GM13976 (cell line): Measurements from ENCODE around the gene GRAMD1B.

Experiments used
- DNase-seq: peaks from one replicate; pipeline ENCODE4 v3.0.0; 2012; ENCODE audit warnings: low spot score
- CTCF ChIP-seq: IDR thresholded peaks from 2 replicates; pipeline ENCODE4 v1.5.1; 2012; ENCODE audit warnings: borderline replicate concordance, mild to moderate bottlenecking; ENCODE audit not compliant: insufficient read depth; ENCODE audit errors: extremely low read depth, missing control alignments, control extremely low read depth
- in situ Hi-C: fragments of 300-500 bp; cut with MboI; formaldehyde crosslinking; loops from one replicate; pipeline ENCODE4 v1.12.0; 2022; ENCODE audit warnings: low sequenced_read_pairs, mixed read lengths, inconsistent platforms; ENCODE audit not compliant: unreplicated experiment

GRAMD1B gene

DNA sequence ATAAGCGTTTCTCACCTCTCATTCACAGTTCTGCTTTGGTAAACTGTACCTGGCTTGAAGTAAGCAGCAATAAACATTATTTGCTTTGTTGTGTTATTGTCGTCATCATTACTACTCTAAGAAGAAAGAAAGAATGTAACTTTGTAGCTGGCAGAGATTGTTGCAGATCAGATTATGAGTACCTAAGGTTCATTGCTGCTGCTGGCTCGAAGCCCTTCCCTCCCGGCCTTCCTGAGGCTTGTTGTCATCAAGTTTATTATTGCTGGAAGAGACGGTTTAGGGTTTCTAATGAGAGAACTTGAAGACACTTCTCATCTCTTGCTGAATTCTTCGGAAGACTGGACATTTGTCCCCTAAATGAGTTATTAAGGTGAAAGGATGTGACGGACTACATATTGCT, 101.3 kb downstream of the GRAMD1B start:
- no peak for DNase-seq
- in situ Hi-C loops, result no loop called here
- no peak for TF ChIP-seq CTCF

DNA sequence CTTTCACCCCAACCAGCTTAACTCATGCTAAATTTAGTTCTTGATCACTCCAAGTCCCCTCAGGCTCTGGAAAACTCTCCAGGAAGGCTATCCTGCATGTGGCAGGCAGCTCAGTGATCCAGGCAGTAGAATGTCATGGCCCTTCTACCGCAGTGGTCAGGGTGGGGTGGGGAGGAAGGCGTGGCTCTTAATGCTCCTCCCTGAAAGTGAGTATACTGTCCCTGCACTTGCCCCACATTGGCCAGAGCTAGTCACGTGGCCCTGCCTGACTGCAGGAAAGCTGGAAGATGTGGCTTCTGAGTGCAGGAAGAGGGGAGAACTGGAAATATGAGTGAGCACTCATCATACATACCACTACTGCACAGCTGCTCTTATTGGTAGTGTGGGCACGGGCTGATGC, 102.1 kb downstream of the GRAMD1B start:
- no peak for TF ChIP-seq CTCF
- DNase-seq, result no peak
- in situ Hi-C loops, result no loop called here

DNA sequence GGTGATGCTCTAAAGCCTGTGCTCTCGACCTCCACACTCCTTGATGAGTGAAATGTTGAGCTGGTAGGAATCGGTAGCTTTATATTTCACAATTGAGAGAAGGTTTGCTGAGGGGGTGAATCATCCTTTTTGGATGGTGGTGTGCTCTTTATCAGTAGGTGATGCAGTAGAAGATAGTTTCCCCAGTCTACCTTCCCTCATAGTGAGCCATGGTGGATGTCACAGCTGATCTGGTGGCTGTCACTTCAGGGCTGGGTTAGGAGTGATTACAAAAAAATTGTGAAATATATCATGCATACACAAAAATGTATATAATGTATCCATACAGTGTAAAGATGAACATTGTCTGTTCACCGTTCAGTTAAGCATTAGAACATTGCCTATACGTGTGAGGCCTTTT, 105.3 kb downstream of the GRAMD1B start:
- no peak for TF ChIP-seq CTCF
- no peak for DNase-seq
- in situ Hi-C loops, result no loop called here

DNA sequence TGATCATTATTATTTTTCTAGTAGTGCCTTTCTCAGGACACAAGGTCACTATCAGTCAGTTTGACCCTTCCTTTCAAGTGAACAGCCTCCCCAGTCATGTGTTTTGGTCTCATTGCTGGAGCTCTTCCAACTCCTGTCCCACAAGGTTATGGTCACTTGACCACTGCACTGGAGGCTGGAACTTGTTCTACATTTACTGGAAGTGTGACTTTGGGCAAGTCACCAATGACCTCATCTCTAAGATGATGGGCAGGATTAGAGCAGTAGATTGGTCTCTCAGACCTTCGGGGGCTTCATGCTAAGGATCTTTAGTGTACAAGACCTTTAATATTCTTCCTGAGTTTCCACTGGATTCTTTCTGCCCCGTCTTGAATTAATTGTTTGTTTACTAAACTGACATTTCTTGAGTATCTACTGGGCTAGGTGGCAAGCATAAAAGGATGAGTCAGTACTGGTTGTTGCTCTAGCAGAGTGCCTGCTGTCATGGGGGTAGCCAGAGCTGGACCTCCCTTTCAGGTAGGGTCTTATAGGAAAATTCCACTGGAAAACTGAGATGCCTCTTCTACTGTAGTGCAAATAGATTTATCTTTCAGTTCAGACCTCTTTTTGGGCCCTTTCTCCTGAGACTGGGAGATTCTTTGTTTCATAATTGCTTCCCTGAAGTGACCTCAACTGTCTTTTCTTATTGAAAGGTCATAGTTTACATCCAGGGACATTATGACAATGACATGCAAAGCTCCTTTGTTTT, 106.8 kb downstream of the GRAMD1B start:
- TF ChIP-seq CTCF, result no peak
- in situ Hi-C loops, result no loop called here
- DNase-seq, result no peak

- in situ Hi-C loops, result no loop called here
Observed at GRCh38 chr11:123537726-123538125, 107.7 kb downstream of the GRAMD1B start.

GRCh38 chr11:123543797-123544196, 113.7 kb downstream of the GRAMD1B start:
- DNase-seq, result no peak
- no peak for TF ChIP-seq CTCF
- in situ Hi-C loops, result no loop called here

More at GRCh38 chr11:123537726-123538125, 107.7 kb downstream of the GRAMD1B start:
- no peak for DNase-seq
- no peak for TF ChIP-seq CTCF

- in situ Hi-C loops, result no loop called here
- TF ChIP-seq CTCF, result no peak
- DNase-seq, result no peak
Observed at GRCh38 chr11:123544631-123545375, 114.7 kb downstream of the GRAMD1B start.
